Activated CD4-positive, alpha-beta T cell treated with anti-CD3 and anti-CD28 coated beads, Interleukin-2, amount 50 U/mL, for 1 hour (primary cell): Measurements from ENCODE around the gene RSPH6A.
A peak's percentile ranks its signal among the peaks of the same experiment; 100 is the strongest.

Experiments
- DNase-seq: peaks from one replicate; pipeline ENCODE4 v3.0.0-alpha.2; 2020

Gene RSPH6A

DNA sequence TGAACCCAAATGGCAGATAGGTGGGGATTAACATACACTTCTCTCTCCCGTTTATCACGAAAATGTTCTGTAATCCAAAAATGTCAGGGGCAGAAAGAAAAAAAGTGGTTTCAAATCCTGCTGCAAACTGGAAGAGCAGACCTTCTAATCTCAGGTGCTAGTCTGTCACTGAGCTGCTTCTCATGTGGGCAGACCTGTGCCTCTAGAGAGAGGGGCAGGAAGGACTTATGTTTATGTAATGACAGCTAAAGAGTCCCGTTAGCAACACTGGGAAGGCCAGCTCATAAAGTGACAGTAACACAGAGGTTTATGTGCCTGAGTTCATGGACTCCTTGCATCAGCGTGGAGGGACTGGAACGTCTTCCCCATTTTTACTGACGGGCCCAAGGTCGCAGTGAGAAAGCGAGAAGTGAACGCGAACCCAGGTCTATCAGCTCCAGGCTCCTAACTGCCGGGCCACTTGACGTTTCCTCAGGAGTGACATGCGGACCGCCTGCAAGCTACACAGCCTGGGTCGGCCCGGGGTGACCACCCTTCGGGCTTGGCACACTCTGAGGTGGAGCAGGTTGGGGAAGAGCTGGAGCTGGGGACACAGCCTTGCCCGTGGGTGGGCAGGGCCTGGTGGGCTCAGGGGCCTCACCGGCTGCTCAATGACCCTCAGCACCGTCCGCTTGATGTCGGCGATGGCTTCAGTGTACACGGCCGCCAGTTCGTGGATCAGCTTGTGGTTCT lies 9.6 kb upstream of the RSPH6A start:
- no peak for DNase-seq

DNA sequence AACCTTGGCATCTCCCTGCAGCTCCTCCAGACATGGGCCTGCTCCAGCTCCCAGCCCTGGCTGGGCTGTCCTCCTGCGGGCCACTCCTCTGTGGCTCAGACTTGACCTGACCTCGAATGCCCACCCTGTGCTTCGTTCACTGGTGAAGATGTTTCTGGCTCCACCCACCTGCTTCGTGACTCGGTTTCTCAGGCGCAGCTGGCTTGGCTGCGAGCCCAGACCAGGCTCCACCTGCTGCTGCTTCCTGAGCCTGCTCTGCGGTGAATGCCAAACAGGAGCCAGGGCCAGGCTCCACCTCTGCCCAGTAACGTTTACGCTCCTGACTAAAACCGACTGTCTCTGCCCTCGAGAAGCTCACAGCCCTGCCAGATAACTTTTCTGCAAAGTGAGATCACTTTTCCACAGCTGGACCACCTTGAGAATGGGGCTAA lies 8.9 kb upstream of the RSPH6A start:
- no peak for DNase-seq

GRCh38 chr19:45823182-45823581 lies 8.1 kb upstream of the RSPH6A start:
- no peak for DNase-seq

DNA sequence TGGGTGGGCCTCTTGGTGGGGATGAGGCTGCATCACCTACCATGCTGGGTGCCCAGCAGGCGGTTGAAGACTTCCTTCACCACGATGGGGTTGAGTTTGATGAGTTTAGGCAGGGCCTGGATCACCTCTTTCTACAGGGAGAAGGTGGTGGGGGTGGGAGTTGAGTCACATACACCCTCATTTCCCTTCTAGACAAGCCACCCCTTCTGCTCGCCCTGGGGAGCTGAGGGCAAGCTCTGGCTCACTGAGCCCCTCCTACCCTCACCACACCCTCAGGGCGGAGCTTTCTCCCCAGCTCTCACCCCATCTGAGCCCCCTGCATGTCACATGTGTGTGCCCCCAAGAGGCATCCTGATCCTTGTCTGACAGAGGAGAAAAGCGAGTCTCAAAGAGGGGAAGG lies 7.6 kb upstream of the RSPH6A start:
- no peak for DNase-seq

GRCh38 chr19:45821570-45821969 lies 6.5 kb upstream of the RSPH6A start:
- no peak for DNase-seq

DNA sequence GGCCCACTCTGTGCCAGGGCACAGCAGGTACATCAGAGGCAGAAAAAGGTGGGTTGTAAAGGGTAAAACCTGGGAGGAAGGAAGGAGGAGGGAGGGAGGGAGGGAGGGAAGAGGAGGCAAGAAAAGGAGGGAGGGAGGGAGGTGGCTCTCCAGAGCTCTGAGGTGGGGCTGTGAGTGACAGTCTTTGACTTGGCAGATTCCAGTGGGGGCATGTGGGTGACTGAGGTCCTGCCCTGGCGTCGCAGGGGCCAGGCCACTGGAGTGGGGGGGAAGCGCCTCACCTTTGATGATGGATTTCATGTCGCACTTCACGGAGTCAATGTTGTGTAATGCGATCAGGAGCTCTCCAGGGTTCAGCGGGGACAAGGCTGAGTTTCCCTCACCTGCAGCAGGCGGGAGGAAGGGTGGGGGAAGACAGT lies 6.0 kb upstream of the RSPH6A start:
- DNase-seq: no peak

GRCh38 chr19:45820413-45821102 lies 5.5 kb upstream of the RSPH6A start:
- no peak for DNase-seq

DNA sequence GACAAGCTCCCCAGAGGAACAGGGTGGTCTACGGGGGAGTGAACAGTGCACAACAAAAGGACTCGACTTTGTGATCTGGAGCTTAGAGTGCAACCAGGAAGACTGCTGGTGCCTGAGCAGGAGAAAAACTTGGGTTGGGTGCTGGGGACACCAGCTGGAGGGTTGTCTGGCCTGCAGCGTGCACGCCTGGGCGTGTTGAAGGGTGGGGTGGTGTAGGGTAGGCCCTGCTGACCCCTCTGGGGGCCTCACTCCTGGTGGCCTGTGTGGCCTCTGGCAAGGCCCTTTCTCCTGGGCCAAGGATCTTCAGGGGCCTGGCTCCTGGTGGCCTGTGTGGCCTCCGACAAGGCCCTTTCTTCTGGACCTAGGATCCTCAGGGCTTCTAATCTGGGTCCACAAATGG lies 4.7 kb upstream of the RSPH6A start:
- DNase-seq: no peak

DNA sequence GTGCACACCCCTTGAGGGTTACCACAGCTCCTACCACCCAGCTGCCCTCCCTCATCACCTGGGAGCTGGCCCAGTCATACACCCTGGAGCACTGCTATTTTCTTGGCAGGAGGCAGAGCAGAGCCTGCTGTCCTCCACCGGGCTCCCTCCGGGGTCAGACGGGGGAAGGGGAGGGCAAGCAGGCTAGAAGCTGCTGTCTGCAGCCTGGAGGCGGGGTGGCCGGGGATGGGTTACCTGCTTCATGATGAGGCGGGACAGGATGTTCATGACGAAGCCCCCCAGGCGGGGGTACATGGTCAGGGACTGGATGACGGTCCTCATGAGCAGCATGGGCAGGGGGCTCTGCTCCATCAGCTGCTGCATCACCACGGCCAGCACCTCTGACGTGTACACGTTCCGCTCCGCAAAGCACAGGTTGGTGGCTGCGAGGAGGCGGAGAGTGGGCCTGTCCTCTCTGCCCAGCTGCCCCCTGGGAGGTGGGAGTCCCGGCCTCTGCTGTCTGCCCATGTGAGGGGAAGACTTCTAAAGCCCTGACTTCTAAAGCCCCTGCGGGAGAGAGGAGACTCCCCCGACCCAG lies 2.7 kb upstream of the RSPH6A start:
- DNase-seq: no peak

DNA sequence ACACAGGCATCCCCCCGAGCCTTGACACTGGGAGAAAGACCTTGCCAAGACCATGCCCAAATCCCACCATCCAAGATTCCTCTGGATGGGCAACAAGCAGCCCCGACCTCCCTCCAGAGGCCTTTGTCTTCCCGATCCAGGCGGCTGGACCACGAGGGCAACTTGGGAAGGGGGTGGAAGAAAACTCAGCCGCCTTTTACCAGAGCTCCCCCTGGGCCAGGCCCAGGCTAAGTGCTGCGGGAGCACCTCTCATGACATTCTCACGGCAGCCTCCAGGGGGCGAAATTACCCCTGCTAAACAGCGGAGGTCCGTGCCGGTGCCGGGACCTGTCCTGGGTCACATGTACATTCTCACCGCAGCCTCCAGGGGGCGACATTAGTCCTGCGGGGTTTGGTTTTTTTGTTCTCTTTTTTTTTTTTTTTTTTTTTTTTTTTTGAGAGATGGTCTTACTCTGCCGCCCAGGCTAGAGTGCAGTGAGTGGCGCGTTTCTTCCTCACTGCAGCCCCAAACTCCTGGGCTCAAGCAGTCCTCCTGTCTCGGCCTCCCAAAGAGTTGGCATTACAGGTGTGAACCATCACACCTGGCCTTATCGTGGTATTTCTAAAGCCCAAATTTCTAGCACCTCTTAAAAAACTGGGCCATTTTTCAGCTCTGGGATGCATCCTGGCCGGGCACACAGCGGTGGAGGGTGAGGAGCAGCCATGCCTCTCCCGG lies 2.1 kb upstream of the RSPH6A start:
- peak; percentile 98 for DNase-seq

DNA sequence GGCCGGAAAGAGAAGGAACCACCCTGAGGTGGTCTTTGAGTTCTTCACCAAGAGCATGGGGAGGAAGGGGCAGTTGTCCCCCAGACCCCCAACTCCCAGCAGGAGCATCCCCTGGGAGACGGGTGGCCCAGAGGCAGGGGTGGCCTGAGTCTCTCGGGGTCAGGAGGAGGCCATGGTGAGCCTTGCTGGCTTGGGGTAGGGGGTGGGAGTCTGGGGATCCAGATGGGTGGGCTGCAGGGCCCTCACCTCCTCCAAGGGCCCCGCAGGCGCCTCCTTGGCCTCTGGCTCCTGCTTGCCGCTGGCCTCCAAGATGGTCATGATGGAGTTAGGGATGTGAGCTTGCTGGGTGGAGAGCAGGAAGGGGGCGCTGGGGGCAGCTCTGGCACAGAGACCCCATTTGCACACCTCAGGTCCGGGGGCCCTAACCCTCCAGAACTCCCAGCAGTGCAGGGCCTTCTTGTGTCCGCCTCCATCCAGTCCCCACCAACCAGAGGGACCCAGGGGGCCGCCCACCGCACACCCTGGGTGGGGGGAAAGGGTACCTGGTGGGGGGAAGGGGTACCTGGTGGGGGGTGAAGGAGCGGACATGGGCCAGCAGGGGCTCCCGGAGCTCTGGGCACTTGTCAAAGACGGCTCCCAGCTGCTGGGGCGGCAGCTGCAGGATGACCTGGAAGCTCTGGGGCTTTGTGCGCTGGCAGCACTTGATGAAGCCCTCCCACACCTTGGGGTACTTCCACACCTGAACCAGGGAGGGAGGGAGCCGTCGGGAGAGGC lies 1.3 kb upstream of the RSPH6A start:
- DNase-seq: no peak

GRCh38 chr19:45815481-45816216 lies 541 bp upstream of the RSPH6A start:
- DNase-seq: no peak

DNA sequence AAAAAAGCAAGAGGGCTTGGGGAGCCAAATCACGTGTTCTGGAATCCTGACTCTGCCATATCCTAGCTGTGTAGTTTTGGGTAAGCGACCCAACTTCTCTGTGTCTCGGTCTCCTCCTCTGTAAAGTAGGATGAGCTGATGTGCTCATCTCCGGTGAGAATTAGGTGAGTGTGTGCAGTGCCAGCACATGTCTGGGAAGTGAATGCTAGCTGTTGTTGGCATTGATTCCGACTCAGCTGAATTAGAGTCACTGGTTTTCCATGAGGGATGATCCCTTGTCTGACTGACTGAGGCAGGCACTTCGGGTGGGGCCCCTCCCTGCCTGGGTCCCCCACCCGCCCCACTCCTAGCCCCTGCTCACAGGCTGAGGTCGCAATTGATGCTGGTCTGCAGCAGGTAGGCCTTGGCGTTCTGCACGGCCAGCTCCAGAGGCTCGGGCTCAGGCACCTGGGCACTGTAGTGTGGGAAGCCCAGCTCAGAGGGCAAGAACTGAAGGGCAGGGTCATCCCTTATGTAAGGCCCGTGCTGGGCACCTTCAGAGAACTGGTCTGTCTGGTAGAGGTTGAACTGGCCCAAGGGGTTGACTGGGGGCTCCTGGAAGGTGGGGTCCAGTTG lies 835 bp downstream of the RSPH6A start:
- DNase-seq: no peak

- no peak for DNase-seq
Observed at GRCh38 chr19:45812297-45812696, 2.8 kb downstream of the RSPH6A start.

DNA sequence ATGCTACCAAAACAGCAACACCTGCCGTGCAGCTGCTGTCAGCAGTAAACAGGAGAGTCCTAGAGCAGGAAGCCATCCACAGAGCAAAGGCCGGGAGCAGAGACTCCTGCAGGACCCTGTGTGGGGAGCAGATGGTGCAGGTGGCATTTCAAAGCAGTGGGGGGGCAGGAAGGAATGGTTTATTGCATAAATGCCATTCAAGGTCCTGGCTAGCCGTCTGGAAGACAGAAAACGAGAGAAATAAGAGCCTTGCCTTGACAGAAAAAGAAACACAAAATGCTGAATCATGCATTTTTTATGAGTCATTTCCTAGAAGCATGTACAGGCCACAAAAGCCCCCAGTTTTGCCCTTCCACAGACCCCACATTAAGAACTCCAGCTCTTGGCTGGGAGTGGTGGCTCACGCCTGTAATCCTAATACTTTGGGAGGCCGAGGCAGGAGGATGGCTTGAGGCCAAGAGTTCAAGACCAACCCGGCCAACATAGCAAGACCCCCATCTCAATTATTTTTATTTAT lies 5.4 kb downstream of the RSPH6A start:
- DNase-seq: no peak

DNA sequence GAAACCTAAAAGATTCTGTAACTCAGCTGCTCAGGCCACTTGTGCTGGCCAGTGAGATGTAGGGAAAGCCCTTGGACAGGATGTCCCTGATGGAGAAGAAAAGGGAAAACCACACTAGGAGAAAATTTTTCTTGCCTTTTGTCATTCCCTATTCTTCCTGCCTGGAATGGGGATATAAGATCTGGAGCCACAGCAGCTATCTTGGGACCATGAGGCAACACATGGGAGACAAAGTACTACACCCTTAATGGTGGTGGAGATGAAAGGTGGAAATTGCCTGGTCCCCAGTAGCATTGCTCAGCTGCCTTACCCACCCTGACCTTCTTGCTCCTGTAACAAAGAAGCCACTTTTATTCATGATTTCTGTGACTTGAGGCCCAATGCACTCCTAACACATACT lies 9.4 kb downstream of the RSPH6A start:
- DNase-seq: no peak

DNA sequence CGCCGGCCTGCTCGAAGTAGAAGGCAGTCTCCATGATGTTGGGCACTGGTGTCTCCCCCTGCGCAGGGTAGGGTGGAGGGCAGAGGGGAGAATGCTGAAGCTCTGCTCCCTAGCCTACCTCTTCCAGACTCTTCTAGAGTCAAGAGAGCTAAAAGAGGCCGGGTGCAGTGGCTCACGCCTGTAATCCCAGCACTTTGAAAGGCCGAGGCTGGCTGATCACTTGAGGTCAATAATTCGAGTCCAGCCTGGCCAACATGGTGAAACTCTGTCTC lies 10.2 kb downstream of the RSPH6A start:
- DNase-seq: no peak

GRCh38 chr19:45804140-45804958 lies 10.8 kb downstream of the RSPH6A start:
- DNase-seq: no peak

- DNase-seq: no peak
Observed at GRCh38 chr19:45801603-45802175, 13.4 kb downstream of the RSPH6A start.

- DNase-seq: no peak
Observed at GRCh38 chr19:45800070-45800553, 15.0 kb downstream of the RSPH6A start.
